Stimulated activated naive CD8-positive, alpha-beta T cell treated with anti-CD3 and anti-CD28 coated beads, Interleukin-15, amount 100 ng/mL, for 72 hours (primary cell): Measurements from ENCODE around the gene KLC4.
A peak's percentile ranks its signal among the peaks of the same experiment; 100 is the strongest.

ENCODE experiments used
- ATAC-seq: fragments of 150-1000 bp; cut with Tn5 transposase; 2 replicates; pipeline ENCODE4 v1.10.0; 2021; ENCODE audit warnings: mild to moderate bottlenecking, moderate library complexity
- DNase-seq, 2 donors: peaks; one replicate each; pipeline ENCODE4 v3.0.0; 2021 to 2022
- H3K27ac Mint-ChIP-seq, 2 donors: one replicate each; pipeline ENCODE4 v1.8.0; 2022; ENCODE audit warnings: mild to moderate bottlenecking in 2 of 2, mixed read lengths in 2 of 2, moderate library complexity in 2 of 2
- H3K27me3 Mint-ChIP-seq: one replicate; pipeline ENCODE4 v1.8.0; 2022; ENCODE audit warnings: mixed read lengths
- H3K4me1 Mint-ChIP-seq: one replicate; pipeline ENCODE4 v1.8.0; 2022; ENCODE audit warnings: mild to moderate bottlenecking, mixed read lengths
- H3K4me3 Mint-ChIP-seq, 2 donors: one replicate each; pipeline ENCODE4 v1.8.0; 2022; ENCODE audit warnings: mild to moderate bottlenecking in 2 of 2, mixed read lengths in 2 of 2, moderate library complexity in 1 of 2
- H3K9me3 Mint-ChIP-seq, 2 donors: one replicate each; pipeline ENCODE4 v1.8.0; 2022; ENCODE audit warnings: mixed read lengths in 2 of 2

Gene KLC4

GRCh38 chr6:43052225-43052841 lies 7.1 kb upstream of the KLC4 start:
- Mint-ChIP-seq H3K27me3 (no peaks in the 10 kb centered on the region), H3K4me1 (peaks cover 52% of the 10 kb centered on the region), H3K4me3 (peak overlapping the region; percentile 98 to 99), H3K27ac (peak overlapping the region; percentile 89 to 99), H3K9me3 (no peaks in the 10 kb centered on the region)
- DNase-seq (no peak), ATAC-seq (no peak)

- peak overlapping the region; percentile 98 to 99 for H3K27ac Mint-ChIP-seq
- DNase-seq (peak in 1 of 2 donors; percentile 30), ATAC-seq (peak; percentile 54)
- peak overlapping the region; percentile 98 to 99 for H3K4me3 Mint-ChIP-seq
- peaks cover 57% of the 10 kb centered on the region for H3K4me1 Mint-ChIP-seq
- H3K27me3 Mint-ChIP-seq = no peaks in the 10 kb centered on the region
- no peaks in the 10 kb centered on the region for H3K9me3 Mint-ChIP-seq
These were observed 6.4 kb upstream of the KLC4 start for GRCh38 chr6:43052842-43053544.

- Mint-ChIP-seq H3K27ac (peak within 1 kb of the TSS; percentile 98 to 99), H3K4me3 (peak within 1 kb of the TSS; percentile 98 to 99), H3K27me3 (no peaks in the 10 kb centered on the region), H3K4me1 (peaks cover 64% of the 10 kb centered on the region), H3K9me3 (no peaks in the 10 kb centered on the region)
- DNase-seq (peak; percentile 88 to 92), ATAC-seq (peak; percentile 99)
These were observed 5.8 kb upstream of the KLC4 start, which contains the start of gene CUL7 for GRCh38 chr6:43053545-43054205. Gene CUL7, minus strand, starts transcription at chr6:43053851. Its CDS starts 1,063 bp downstream, at chr6:43052788.

GRCh38 chr6:43054206-43054943 lies 5.1 kb upstream of the KLC4 start:
- peak overlapping the region; percentile 98 to 99 for H3K27ac Mint-ChIP-seq
- H3K4me3 Mint-ChIP-seq = peak overlapping the region; percentile 98 to 99
- H3K27me3 Mint-ChIP-seq = no peaks in the 10 kb centered on the region
- H3K4me1 Mint-ChIP-seq = peaks cover 67% of the 10 kb centered on the region
- no peaks in the 10 kb centered on the region for H3K9me3 Mint-ChIP-seq
- ATAC-seq (no peak), DNase-seq (no peak)

GRCh38 chr6:43055966-43056365 lies 3.5 kb upstream of the KLC4 start:
- Mint-ChIP-seq H3K4me1 (peaks cover 67% of the 10 kb centered on the region), H3K27ac (peak overlapping the region in 1 of 2 donors; percentile 75), H3K4me3 (peak overlapping the region in 1 of 2 donors; percentile 19), H3K27me3 (no peaks in the 10 kb centered on the region), H3K9me3 (no peaks in the 10 kb centered on the region)
- no peak for DNase-seq
- ATAC-seq = no peak

- Mint-ChIP-seq H3K9me3 (no peaks in the 10 kb centered on the region), H3K27me3 (no peaks in the 10 kb centered on the region), H3K4me3 (peak overlapping the region; percentile 88 to 93), H3K4me1 (peaks cover 49% of the 10 kb centered on the region), H3K27ac (peak overlapping the region; percentile 98 to 99)
- no peak for ATAC-seq
- DNase-seq = no peak
These were observed 900 bp upstream of the KLC4 start for GRCh38 chr6:43058531-43058930.

- H3K27ac Mint-ChIP-seq = peak overlapping the region; percentile 98 to 99
- no peak for ATAC-seq
- no peak for DNase-seq
- H3K27me3 Mint-ChIP-seq = no peaks in the 10 kb centered on the region
- no peaks in the 10 kb centered on the region for H3K9me3 Mint-ChIP-seq
- H3K4me3 Mint-ChIP-seq = peak overlapping the region; percentile 88 to 93
- H3K4me1 Mint-ChIP-seq = peaks cover 40% of the 10 kb centered on the region
These were observed 763 bp downstream of the KLC4 start for GRCh38 chr6:43060034-43060754.

- H3K27ac Mint-ChIP-seq = peak overlapping the region in 1 of 2 donors; percentile 1
- peak overlapping the region; percentile 88 to 93 for H3K4me3 Mint-ChIP-seq
- peaks cover 36% of the 10 kb centered on the region for H3K4me1 Mint-ChIP-seq
- no peaks in the 10 kb centered on the region for H3K27me3 Mint-ChIP-seq
- DNase-seq (no peak), ATAC-seq (no peak)
- H3K9me3 Mint-ChIP-seq = no peaks in the 10 kb centered on the region
These were observed 1.6 kb downstream of the KLC4 start for GRCh38 chr6:43060755-43061633.

- Mint-ChIP-seq H3K4me3 (no peak overlapping the region), H3K27ac (no peak overlapping the region), H3K9me3 (no peaks in the 10 kb centered on the region), H3K27me3 (no peaks in the 10 kb centered on the region), H3K4me1 (peaks cover 33% of the 10 kb centered on the region)
- ATAC-seq (no peak), DNase-seq (no peak)
These were observed 2.4 kb downstream of the KLC4 start for GRCh38 chr6:43061861-43062260.

GRCh38 chr6:43062818-43063217 lies 3.4 kb downstream of the KLC4 start:
- H3K27ac Mint-ChIP-seq = no peak overlapping the region
- DNase-seq (no peak), ATAC-seq (no peak)
- peaks cover 30% of the 10 kb centered on the region for H3K4me1 Mint-ChIP-seq
- no peaks in the 10 kb centered on the region for H3K9me3 Mint-ChIP-seq
- H3K4me3 Mint-ChIP-seq = no peak overlapping the region
- no peaks in the 10 kb centered on the region for H3K27me3 Mint-ChIP-seq

- Mint-ChIP-seq H3K27ac (no peak overlapping the region), H3K9me3 (no peaks in the 10 kb centered on the region), H3K27me3 (peaks cover 5% of the 10 kb centered on the region), H3K4me3 (no peak overlapping the region), H3K4me1 (no peaks in the 10 kb centered on the region)
- DNase-seq (no peak), ATAC-seq (peak; percentile 80)
These were observed 10.7 kb downstream of the KLC4 start for GRCh38 chr6:43070028-43070632.

- Mint-ChIP-seq H3K27me3 (peaks cover 35% of the 10 kb centered on the region), H3K4me1 (peaks cover 11% of the 10 kb centered on the region), H3K27ac (no peak overlapping the region), H3K9me3 (no peaks in the 10 kb centered on the region), H3K4me3 (no peak overlapping the region)
- DNase-seq (no peak), ATAC-seq (no peak)
These were observed 15.6 kb downstream of the KLC4 start for GRCh38 chr6:43074847-43075669.
